Adrenal gland (tissue), 12 donors: ENCODE data around the gene IQSEC1. TPM values are rescaled to one million over a fixed set of nuclear protein-coding genes. Genes with fewer than 3 reads are reported as not detected.

Experiments used
- DNase-seq, 7 donors: peaks; one replicate each; pipeline ENCODE4 v3.0.0-alpha.2; 2019 to 2020
- H3K27ac ChIP-seq, 5 donors: fragments of 200-600 bp; sonication (generic) in 4 of 5; 1 replicate in 3 of 5; 2 replicates in 2 of 5; pipeline versions ENCODE4 v1.5.1 to v1.8.0; 2016 to 2020; ENCODE audit warnings: mild to moderate bottlenecking in 1 of 5
- H3K27me3 ChIP-seq: fragments of 200-600 bp; 2 replicates; pipeline ENCODE4 v1.8.0; 2021
- H3K36me3 ChIP-seq, 2 donors: fragments of 200-600 bp; replicated peaks in 1 of 2; 1 replicate in 1 of 2; 2 replicates in 1 of 2; pipeline versions ENCODE4 v1.5.1 to v1.8.0; 2018 to 2022
- H3K4me1 ChIP-seq, 2 donors: fragments of 200-600 bp; replicated peaks in 1 of 2; 1 replicate in 1 of 2; 2 replicates in 1 of 2; pipeline versions ENCODE4 v1.5.1 to v1.8.0; 2018 to 2021
- H3K4me3 ChIP-seq, 4 donors: fragments of 200-600 bp; sonication (generic) in 3 of 4; one replicate each; pipeline ENCODE4 v1.5.1; 2016 to 2018
- H3K9me3 ChIP-seq, 3 donors: fragments of 200-600 bp; sonication (generic) in 1 of 3; replicated peaks in 1 of 3; 1 replicate in 2 of 3; 2 replicates in 1 of 3; pipeline versions ENCODE4 v1.5.1 to v1.8.0; 2016 to 2021
- CTCF ChIP-seq, 6 experiments: fragments of 450-650 bp in 4 of 6; fragments of 200-600 bp in 2 of 6; sonication (generic) in 1 of 6; IDR thresholded peaks; 1 replicate in 5 of 6; 2 replicates in 1 of 6; pipeline versions ENCODE4 v1.5.1 to v1.8.0; 2016 to 2021; ENCODE audit warnings: antibody characterized with exemption in 6 of 6, mild to moderate bottlenecking in 2 of 6, moderate library complexity in 1 of 6
- POLR2A ChIP-seq, 2 donors: fragments of 450-650 bp; IDR thresholded peaks; one replicate each; pipeline ENCODE4 v1.6.1; 2017; ENCODE audit warnings: antibody characterized with exemption in 2 of 2, mild to moderate bottlenecking in 2 of 2, moderate library complexity in 1 of 2
- WGBS, 4 donors: extraction: QIAGEN DNeasy Blood & Tissue Kit in 2 of 4; methylation state at CpG; one replicate each; pipeline versions ENCODE4 v1.1.5 to v1.1.7; 2013 to 2017; 5-methylcytosine and 5-hydroxymethylcytosine counted together
- intact Hi-C, 2 donors: fragments of 100-400 bp; cut with DNase I; formaldehyde crosslinking; loops; one replicate each; pipeline versions ENCODE4 v1.14.1 to v1.15.0; 2022 to 2023
- polyA plus RNA-seq, 3 donors: library from polyadenylated mRNA; stranded (reverse); fragments of 200-250 nt in 2 of 3; fragments of 350-450 nt in 1 of 3; fragmentation: Illumina TruSeq in 1 of 3; extraction: RNeasy Lipid Tissue Mini Kit (QIAGEN cat#74804) in 1 of 3; gene quantifications; one replicate each; pipeline ENCODE4 v1.2.3, GENCODE V29; 2013 to 2014
- total RNA-seq, 9 donors: library from RNA; depleted of rRNA in 4 of 9; stranded (reverse); fragments of >200 nt in 4 of 9; fragments of 120-200 nt in 1 of 9; fragmentation: NEBNext Ultra II Directional in 1 of 9; extraction: Animal tissue kit (Norgen Biotek cat#: 25700) in 1 of 9; gene quantifications; one replicate each; pipeline versions ENCODE4 v1.1.0 to v1.2.4, GENCODE V29; 2013 to 2023
- donor health status: healthy with polysubstance abuse.
- donor health status: Bipolar disorder and iron deficiency.
- donor health status: DM: yes; HTN: yes; CAD: no.
- donor health status: DM: no; HTN: no; CAD: no.
- donor health status: DM: no; HTN: no; CAD: no.
- donor health status: DM: yes; HTN: yes; CAD: no.

Gene IQSEC1
- total and polyA plus RNA-seq, 12 donors: 24.4 to 133 (median 94.2) TPM

GRCh38 chr3:12979151-12979946 is 93.9 kb downstream of the IQSEC1 start:
- peaks cover 12 to 29% of the 10 kb centered on the region in 2 donors for H3K4me1 ChIP-seq
- no peaks in the 10 kb centered on the region for H3K27me3 ChIP-seq
- TF ChIP-seq CTCF (IDR thresholded peaks at IDR 0.05) (no peak), POLR2A (IDR thresholded peaks at IDR 0.05) (no peak)
- DNase-seq: no peak
- H3K27ac ChIP-seq: no peak overlapping the region
- WGBS, 4 donors: 87 to 92% (median 90%) methylated on average over 20 of the region's 20 CpGs
- intact Hi-C loops: loop anchor here in 1 of 2 donors (10.0 kb wide), 1 partner anchor 55 kb away; no protein-coding TSS in a partner anchor
- no peaks in the 10 kb centered on the region for H3K9me3 ChIP-seq
- no peak overlapping the region for H3K4me3 ChIP-seq
- H3K36me3 ChIP-seq: no peaks in the 10 kb centered on the region

GRCh38 chr3:12978682-12979081 is 94.5 kb downstream of the IQSEC1 start:
- DNase-seq: no peak
- no peak overlapping the region for H3K27ac ChIP-seq
- H3K4me1 ChIP-seq: peaks cover 7 to 22% of the 10 kb centered on the region in 2 donors
- TF ChIP-seq POLR2A (IDR thresholded peaks at IDR 0.05): no peak
- no peak for TF ChIP-seq CTCF (IDR thresholded peaks at IDR 0.05)
- H3K9me3 ChIP-seq: no peaks in the 10 kb centered on the region
- 91 to 97% (median 94%) methylated on average over 4 of the region's 4 CpGs for WGBS, 4 donors
- no peaks in the 10 kb centered on the region for H3K27me3 ChIP-seq
- intact Hi-C loops: loop anchor here in 1 of 2 donors (10.0 kb wide), 1 partner anchor 54 kb away; no protein-coding TSS in a partner anchor
- H3K4me3 ChIP-seq: no peak overlapping the region
- H3K36me3 ChIP-seq: no peaks in the 10 kb centered on the region

- Histone ChIP-seq H3K27me3 (no peaks in the 10 kb centered on the region), H3K4me1 (peaks cover 7 to 27% of the 10 kb centered on the region in 2 donors), H3K27ac (no peak overlapping the region), H3K4me3 (no peak overlapping the region), H3K36me3 (no peaks in the 10 kb centered on the region), H3K9me3 (no peaks in the 10 kb centered on the region)
- 67 to 81% (median 73%) methylated on average over 10 of the region's 10 CpGs for WGBS, 4 donors
- intact Hi-C loops: loop anchor here in 1 of 2 donors (10.0 kb wide), 1 partner anchor 52 kb away; no protein-coding TSS in a partner anchor
- TF ChIP-seq CTCF (IDR thresholded peaks at IDR 0.05) (no peak), POLR2A (IDR thresholded peaks at IDR 0.05) (no peak)
- peak in 1 of 7 donors; percentile 41 for DNase-seq
Measured at GRCh38 chr3:12977117-12977808, 96.0 kb downstream of the IQSEC1 start.
